Dendritic cell treated with granulocyte-macrophage colony-stimulating factor and Interleukin-4, amounts not matched to agents 40 ng/mL and 50 ng/mL, for 4 days (primary cell): ENCODE data around the gene GFPT1.

ENCODE experiments used
- H3K27ac Mint-ChIP-seq: one replicate; pipeline ENCODE4 v1.8.0; 2022; ENCODE audit warnings: mild to moderate bottlenecking, mixed read lengths
- H3K27me3 Mint-ChIP-seq: one replicate; pipeline ENCODE4 v1.8.0; 2022; ENCODE audit warnings: mild to moderate bottlenecking, mixed read lengths
- H3K36me3 Mint-ChIP-seq: one replicate; pipeline ENCODE4 v1.8.0; 2022; ENCODE audit warnings: low read depth, mixed read lengths
- H3K4me1 Mint-ChIP-seq: one replicate; pipeline ENCODE4 v1.8.0; 2022; ENCODE audit warnings: low read depth, mixed read lengths
- H3K4me3 Mint-ChIP-seq: one replicate; pipeline ENCODE4 v1.8.0; 2022; ENCODE audit warnings: mild to moderate bottlenecking, moderate library complexity, mixed read lengths
- H3K9me3 Mint-ChIP-seq: one replicate; pipeline ENCODE4 v1.8.0; 2022; ENCODE audit warnings: mixed read lengths
- intact Hi-C: fragments of 100-400 bp; cut with micrococcal nuclease; formaldehyde crosslinking; loops from one replicate; pipeline ENCODE4 v1.15.0; 2022

The GFPT1 gene

DNA sequence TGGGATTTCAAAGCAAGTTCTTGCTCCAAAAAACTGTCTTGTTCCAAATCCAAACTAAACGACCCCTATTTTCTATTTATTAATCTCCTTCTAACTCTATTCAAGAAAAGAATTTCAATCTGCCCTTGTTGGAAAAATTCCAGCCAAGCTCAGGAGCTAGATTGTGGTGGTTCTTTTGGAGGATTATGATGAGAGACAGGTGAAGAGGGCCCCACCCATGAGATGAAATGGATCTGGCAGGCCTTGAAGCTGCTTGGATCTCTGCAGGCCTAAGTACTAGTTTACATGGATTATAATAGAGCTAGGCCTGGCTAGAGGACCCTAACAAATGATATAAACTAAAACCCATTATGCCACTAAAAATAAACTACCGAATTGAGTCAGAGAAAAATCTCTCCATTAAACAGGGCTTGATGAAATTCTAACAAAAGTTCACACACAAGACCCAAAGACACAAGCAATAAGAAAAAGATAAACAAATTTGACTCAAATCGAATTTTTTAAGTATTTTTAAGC, 101.6 kb downstream of the GFPT1 start:
- H3K4me1 Mint-ChIP-seq: peaks cover 10% of the 10 kb centered on the region
- H3K9me3 Mint-ChIP-seq: no peaks in the 10 kb centered on the region
- no peak overlapping the region for H3K27ac Mint-ChIP-seq
- H3K36me3 Mint-ChIP-seq: no peaks in the 10 kb centered on the region
- no peak overlapping the region for H3K4me3 Mint-ChIP-seq
- H3K27me3 Mint-ChIP-seq: no peaks in the 10 kb centered on the region
- intact Hi-C loops: no loop called here

- Mint-ChIP-seq H3K36me3 (no peaks in the 10 kb centered on the region), H3K27me3 (no peaks in the 10 kb centered on the region), H3K9me3 (no peaks in the 10 kb centered on the region), H3K4me1 (peaks cover 11% of the 10 kb centered on the region), H3K27ac (no peak overlapping the region), H3K4me3 (no peak overlapping the region)
- intact Hi-C loops: no loop called here
Measured at GRCh38 chr2:69280796-69281412, 106.1 kb downstream of the GFPT1 start.

- Mint-ChIP-seq H3K36me3 (no peaks in the 10 kb centered on the region), H3K27ac (no peak overlapping the region), H3K9me3 (no peaks in the 10 kb centered on the region), H3K4me1 (peaks cover 6% of the 10 kb centered on the region), H3K27me3 (no peaks in the 10 kb centered on the region), H3K4me3 (no peak overlapping the region)
- intact Hi-C loops: no loop called here
Measured at GRCh38 chr2:69279931-69280681, 106.9 kb downstream of the GFPT1 start.

- no peaks in the 10 kb centered on the region for H3K27me3 Mint-ChIP-seq
- intact Hi-C loops: no loop called here
Measured at GRCh38 chr2:69279211-69279610, 107.8 kb downstream of the GFPT1 start.

GRCh38 chr2:69278366-69278765, 108.7 kb downstream of the GFPT1 start:
- Mint-ChIP-seq H3K36me3 (no peaks in the 10 kb centered on the region), H3K27ac (peak overlapping the region; percentile 11), H3K4me1 (peaks cover 15% of the 10 kb centered on the region), H3K4me3 (no peak overlapping the region), H3K27me3 (peaks cover 4% of the 10 kb centered on the region), H3K9me3 (no peaks in the 10 kb centered on the region)
- intact Hi-C loops: no loop called here

More at GRCh38 chr2:69279211-69279610, 107.8 kb downstream of the GFPT1 start:
- H3K9me3 Mint-ChIP-seq: no peaks in the 10 kb centered on the region
- H3K27ac Mint-ChIP-seq: no peak overlapping the region
- peaks cover 6% of the 10 kb centered on the region for H3K4me1 Mint-ChIP-seq
- H3K4me3 Mint-ChIP-seq: no peak overlapping the region
- no peaks in the 10 kb centered on the region for H3K36me3 Mint-ChIP-seq

- no peak overlapping the region for H3K27ac Mint-ChIP-seq
- H3K4me1 Mint-ChIP-seq: peaks cover 31% of the 10 kb centered on the region
- no peaks in the 10 kb centered on the region for H3K9me3 Mint-ChIP-seq
- peaks cover 6% of the 10 kb centered on the region for H3K27me3 Mint-ChIP-seq
- H3K4me3 Mint-ChIP-seq: no peak overlapping the region
- intact Hi-C loops: no loop called here
- H3K36me3 Mint-ChIP-seq: no peaks in the 10 kb centered on the region
Measured at GRCh38 chr2:69275490-69275889, 111.5 kb downstream of the GFPT1 start.

DNA sequence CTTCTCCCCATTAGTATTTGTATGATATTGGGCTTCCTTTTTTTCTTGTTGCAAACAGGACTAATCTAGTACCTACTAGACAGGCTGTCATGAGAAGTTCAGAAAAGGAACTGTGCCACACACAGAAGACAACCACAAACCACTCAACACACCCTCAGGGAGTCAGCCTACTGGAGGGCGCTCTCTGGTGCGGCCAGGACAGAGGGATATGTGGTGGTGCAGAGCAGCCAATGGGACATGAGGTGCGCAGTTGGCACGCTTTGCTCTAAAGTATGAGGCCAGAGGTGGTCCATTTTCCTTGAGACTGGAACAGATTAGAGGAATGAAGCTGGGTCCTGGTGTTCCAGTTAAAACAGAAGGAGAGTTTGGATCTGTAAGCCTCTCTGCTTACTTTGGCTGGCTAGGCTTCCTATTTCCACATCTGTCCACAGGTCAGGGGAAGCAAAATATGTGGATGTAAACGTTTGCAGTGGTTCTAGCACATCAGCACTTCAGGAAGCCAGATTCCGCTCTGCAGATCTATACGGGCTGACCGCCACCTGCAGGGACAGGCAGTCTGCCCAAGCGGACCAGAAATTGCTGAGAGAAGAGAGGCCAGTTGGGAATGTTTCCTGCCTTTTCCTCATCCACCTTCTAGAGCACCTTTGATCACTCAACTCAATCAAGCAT, 114.1 kb downstream of the GFPT1 start:
- Mint-ChIP-seq H3K27me3 (peaks cover 6% of the 10 kb centered on the region), H3K4me1 (peaks cover 26% of the 10 kb centered on the region), H3K4me3 (no peak overlapping the region), H3K27ac (peak overlapping the region; percentile 71), H3K9me3 (no peaks in the 10 kb centered on the region), H3K36me3 (no peaks in the 10 kb centered on the region)
- intact Hi-C loops: no loop called here

GRCh38 chr2:69271831-69272257, 115.2 kb downstream of the GFPT1 start:
- Mint-ChIP-seq H3K27me3 (peaks cover 6% of the 10 kb centered on the region), H3K36me3 (no peaks in the 10 kb centered on the region), H3K4me3 (no peak overlapping the region), H3K27ac (no peak overlapping the region), H3K4me1 (peaks cover 26% of the 10 kb centered on the region), H3K9me3 (no peaks in the 10 kb centered on the region)
- intact Hi-C loops: no loop called here
